HG03432 (cell line): ENCODE results near the gene UBQLN1.
A peak's percentile ranks its signal among the peaks of the same experiment; 100 is the strongest.
"Not testable (repeated sequence)": the region's sequence is repeated elsewhere in the genome, so short reads cannot be mapped to it uniquely, and the experiment has no call there.

ENCODE experiments used
- ATAC-seq: cut with Tn5 transposase; IDR thresholded peaks from one replicate; pipeline ENCODE4 v1.9.1; 2021; ENCODE audit warnings: mild to moderate bottlenecking, moderate library complexity; ENCODE audit not compliant: unreplicated experiment

UBQLN1 gene

DNA sequence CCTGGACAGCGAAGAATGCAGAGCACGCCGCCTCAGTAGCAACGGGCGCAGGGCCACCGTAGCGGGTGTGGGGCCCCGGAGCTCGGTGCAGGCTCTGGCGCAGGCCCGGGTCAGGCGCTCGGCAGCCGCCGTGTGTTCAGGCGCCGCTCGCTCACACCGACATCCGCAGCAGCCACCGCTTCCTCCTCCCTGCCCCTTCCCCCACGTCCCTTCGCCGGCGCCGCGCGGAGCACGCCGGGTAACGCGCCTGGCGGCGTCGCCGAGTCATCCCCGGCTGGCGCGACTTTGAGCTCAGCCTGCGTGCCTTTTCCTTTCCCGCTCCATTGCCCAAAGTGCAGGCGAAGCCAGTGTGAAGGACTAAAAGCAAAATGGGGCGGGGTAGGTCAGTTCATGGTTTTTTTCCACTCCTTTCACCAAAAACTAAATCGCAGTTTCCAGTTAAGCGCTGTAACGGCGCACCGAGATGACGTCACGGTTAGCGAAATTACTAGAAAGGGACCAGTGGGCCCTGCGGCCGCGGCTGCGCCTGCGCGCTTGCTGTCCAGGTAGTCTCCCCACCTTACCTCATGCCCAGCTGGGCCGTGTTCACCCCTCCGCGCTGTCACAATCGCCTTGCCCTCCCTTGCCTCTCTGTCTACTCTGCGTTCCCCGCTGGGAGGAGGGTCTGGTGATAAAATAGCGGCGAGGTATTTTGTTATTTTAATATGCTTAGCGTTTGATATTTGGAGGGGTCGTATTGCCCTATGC lies at the start of gene UBQLN1:
Gene UBQLN1 (minus strand): TSS at position 191 of the 747 bp plus-strand sequence. CDS start 279 bp downstream, outside the sequence.
- peak; percentile 84 for ATAC-seq

DNA sequence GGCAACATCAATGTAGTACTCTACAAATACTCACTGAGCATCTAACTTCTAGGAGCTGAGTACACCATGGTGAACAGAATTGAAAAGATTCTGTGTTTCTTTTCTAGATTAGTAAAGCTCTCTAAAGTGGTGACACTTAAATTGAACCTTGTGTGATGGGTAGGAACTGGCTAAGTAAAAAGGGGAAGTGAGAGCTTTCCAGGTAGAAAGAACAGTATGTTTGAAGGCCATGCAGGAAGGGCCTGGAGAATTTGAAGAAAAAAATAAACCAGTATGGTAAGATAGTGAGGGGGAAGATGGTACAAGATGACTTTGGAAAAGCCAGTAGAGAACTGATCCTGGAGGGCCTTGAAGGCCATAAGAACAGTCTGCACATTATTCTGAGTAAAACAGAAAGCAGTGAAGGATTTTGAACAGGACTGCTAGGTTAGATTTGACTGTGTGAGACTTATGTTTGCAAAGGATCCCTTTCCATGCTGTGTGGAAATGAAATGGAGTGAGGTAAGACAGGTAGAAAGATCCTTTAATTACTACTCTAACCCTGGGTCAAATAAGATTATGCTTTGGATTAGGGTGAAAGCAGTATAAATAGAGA lies 46.7 kb upstream of the UBQLN1 start:
- peak; percentile 92 for ATAC-seq

DNA sequence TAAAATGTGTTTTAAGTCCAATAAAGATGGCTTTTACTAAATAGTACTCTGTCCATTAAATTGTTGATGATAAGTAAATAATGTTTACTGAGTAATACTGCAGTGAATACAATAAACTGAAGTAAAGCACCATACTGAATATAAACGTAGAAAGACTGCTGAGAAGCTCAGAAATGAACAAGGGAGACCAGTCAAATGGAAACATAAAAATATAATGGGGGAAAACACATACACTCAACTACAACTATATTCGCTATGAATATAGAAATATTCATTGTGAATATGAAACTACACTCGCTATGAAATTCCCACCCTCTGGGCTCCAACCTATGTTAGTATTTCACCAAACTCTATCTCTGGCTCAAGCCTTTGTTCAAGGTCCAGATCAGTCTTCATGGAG lies 41.9 kb upstream of the UBQLN1 start:
- ATAC-seq = no peak

DNA sequence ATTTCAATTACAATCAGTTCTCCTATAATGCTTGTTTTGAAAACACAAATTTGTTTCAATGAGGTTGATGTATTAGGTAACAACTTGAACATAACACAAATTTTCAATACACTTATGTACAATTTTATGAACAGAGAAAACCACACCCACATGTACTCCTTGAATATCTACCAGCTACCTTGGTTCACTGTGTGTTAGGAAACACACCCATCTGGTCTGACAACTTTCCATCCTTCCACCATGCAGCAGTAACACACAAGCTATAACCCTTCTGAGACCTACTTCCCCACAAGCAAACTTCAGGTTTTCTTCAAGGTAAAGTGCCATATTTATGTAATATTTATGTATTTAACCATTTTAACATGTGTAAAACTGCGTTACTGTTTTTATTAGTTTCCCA lies 36.4 kb upstream of the UBQLN1 start:
- ATAC-seq = no peak

DNA sequence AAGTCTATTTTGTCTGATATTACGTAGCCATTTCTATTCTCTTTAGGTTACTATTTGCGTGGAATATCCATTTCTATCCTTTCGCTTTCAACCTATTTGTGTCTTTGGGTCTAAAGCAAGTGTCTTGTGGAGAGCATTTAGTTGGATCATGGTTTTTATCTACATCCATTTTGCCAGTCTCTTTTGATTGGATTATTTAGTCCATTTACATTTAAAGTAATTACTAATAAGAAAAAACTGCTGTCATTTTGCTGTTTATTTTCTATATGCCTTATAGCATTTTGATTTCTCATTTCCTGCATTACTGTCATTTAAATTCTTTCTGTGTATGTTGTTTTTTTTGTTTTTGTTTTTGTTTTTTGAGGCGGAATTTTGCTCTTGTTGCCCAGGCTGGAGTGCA lies 26.0 kb upstream of the UBQLN1 start:
- ATAC-seq = no peak

DNA sequence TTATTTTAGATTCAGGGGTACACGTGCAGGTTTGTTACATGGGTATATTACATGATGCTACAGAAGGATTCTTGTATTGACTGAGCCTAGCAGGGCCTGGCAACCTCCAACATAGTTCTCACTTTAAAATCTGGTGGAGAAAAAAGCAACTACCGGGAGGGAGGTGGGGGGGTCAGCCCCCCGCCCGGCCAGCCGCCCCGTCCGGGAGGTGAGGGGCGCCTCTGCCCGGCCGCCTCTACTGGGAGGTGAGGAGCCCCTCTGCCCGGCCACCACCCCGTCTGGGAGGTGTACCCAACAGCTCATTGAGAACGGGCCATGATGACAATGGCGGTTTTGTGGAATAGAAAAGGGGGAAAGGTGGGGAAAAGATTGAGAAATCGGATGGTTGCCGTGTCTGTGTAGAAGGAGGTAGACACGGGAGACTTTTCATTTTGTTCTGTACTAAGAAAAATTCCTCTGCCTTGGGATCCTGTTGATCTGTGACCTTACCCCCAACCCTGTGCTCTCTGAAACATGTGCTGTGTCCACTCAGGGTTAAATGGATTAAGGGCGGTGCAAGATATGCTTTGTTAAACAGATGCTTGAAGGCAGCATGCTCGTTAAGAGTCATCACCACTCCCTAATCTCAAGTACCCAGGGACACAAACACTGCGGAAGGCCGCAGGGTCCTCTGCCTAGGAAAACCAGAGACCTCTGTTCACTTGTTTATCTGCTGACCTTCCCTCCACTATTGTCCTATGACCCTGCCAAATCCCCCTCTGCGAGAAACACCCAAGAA lies 21.0 kb upstream of the UBQLN1 start:
- not testable (repeated sequence) for ATAC-seq

DNA sequence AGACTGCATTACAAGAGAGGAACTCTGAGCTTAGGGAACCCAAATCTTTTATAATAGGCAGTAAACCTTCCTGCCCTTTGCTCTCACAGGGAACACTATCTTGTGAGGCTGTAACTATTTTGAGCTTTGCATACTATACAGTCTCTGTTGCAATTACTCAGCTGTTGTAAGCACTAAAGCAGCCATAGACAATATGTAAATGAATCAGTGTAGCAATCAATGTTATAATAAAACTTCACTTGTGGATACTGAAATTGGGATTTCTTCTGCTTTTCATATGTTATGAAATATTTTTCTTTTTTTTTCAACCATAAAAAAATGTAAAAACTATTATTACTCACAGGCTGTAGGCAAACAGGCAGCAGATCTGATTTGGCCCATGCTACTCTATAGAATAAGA lies 16.7 kb upstream of the UBQLN1 start:
- no peak for ATAC-seq

DNA sequence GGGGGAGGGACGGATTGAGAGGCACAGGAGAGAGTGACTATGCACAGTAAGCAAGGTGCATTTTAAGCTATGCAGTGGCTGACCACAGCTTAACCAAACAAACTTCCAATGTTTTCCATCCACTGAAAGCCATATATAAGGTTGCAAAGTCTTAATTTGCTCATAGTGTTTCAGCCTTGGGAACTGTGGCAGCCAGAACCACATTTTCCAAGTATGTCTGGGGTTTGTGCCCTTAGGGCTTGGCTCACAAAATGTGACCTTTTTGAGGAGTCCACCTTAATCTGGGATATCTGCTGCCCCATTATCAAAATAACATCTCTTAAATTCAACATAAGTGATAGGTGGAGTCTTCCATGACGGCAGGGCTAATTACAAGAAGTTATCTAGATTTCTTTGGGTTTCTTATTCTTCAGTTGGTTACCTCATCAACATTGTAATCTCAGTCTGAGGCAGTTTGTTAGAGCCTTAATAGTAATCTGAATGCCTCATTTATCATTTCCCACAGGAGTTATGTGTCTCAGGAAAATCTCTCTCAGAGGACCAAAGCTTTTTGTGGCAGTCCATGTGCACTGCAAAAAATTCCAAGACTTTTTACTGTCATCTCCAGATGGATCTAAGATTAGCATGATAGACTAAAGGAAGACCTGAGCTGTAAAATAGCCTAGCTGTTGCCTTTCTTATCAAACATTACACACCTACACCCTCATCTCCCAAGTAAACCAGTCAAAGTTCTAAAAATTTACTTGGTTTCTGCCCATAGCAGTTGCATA lies 15.2 kb upstream of the UBQLN1 start:
- ATAC-seq = no peak

DNA sequence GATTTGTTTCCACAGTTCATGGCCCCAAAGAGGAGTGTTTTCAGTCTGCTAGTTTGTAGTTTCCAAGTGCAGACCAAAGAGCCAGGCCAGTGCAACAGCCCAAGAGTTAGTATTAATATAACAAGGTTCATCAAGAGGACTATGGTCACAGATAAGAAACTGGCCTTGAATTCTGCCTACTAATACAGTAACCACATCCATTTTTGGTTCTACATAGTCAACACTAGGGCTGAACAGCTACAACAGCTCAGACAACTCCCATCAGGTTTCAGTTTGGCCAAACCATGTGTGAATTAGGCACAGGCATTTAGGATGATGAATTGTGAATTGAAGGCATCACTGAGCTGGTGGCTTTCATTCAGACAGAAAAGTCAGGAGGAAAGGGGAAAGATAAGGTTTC lies 13.8 kb upstream of the UBQLN1 start:
- ATAC-seq = no peak

DNA sequence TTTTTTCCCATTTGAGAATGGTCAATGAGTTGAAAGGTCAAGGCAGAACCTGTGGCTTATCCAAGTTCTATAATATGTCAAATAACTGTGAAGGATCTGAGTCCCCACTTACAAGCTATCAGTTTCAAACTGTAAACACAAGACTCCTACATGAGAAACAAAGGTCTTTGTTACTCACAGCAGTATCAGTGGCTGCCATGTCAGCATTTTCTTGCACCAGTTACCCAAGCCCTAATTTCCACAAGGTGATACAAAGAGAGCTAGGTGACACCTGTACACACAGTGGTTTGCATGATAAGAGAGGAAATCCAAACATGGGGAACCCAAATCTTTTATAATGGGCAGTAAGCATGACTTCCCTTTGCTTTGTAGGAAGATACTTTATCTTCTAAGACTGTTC lies 8.0 kb upstream of the UBQLN1 start:
- no peak for ATAC-seq

DNA sequence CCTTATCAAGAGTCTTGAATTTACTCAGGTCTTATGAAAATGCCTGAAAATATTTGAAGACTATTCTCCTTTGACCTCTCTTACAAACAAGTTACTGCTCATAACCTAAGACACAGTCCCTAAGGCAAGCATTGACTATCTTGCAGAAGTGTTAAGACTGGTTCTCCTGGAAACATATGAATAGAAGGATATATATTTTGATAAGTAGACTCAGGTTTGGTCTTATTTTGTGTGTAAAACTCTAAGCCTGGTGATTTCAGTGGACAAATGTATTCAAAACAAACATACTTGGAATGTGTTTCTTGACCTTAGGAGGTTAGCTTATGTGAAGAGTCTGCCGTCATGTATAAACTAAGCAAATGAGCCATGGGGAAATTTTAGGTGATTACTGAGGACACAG lies 7.5 kb upstream of the UBQLN1 start:
- ATAC-seq = no peak

DNA sequence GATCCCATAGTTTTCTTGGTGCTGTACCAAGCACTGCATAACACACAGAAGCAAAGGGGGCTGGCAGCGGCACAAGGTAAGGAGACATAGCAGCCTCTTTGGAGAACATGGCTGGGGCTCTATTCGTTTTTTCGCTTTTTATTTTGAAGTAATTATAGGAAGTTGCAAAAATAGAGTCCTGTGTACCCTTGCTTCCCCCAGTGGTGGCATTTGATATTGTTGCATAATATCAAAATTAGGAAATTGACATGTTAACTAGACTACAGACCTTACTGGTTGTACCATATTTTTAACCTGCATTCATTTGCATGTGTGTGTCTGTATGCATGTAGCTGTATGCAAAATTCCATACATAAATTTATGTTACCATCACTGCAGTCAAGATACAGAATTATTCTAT lies 6.6 kb upstream of the UBQLN1 start:
- ATAC-seq = peak; percentile 44

DNA sequence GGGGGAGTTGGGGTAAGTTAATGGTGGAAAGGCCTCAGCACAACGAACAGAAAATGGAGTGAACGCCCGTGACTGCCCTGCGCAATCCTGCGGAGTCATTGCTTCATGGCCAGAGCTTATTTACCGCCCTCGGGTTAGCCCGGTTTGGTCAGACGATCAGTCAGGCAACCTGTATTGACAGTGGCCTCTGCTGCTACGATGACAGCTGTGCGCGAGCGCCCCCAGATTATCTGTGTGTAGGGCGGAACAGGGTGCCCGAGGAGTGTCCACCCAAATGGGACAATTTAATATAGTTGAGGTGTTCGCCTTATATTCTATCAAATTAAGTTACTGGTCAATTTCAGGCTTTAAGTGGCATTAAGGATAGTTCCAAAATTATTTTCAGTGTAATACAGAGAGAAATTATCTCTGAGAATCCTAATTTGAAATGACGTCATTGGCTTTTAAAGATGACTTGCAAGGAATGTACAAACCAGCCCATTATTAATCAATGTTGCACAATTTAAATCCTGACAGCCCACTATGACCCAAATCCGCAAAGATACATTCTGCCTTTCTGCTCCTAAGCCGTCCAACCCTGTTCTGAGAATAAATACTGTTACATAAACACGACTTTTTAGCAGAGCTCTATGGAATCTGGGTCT lies 879 bp upstream of the UBQLN1 start:
- ATAC-seq = peak; percentile 46

DNA sequence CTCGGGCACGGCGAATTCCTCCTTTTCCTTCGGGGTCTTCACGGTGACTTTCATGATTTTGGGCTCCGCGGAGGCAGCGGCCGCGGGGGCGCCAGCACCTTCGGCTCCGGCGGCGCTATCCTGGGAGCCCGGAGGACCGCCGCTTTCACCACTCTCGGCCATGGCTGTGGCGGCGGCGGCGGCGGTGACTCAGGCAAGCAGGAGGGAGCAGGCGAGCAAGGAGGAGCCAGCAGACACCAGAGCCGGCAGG lies 315 bp downstream of the UBQLN1 start:
- peak; percentile 63 for ATAC-seq

DNA sequence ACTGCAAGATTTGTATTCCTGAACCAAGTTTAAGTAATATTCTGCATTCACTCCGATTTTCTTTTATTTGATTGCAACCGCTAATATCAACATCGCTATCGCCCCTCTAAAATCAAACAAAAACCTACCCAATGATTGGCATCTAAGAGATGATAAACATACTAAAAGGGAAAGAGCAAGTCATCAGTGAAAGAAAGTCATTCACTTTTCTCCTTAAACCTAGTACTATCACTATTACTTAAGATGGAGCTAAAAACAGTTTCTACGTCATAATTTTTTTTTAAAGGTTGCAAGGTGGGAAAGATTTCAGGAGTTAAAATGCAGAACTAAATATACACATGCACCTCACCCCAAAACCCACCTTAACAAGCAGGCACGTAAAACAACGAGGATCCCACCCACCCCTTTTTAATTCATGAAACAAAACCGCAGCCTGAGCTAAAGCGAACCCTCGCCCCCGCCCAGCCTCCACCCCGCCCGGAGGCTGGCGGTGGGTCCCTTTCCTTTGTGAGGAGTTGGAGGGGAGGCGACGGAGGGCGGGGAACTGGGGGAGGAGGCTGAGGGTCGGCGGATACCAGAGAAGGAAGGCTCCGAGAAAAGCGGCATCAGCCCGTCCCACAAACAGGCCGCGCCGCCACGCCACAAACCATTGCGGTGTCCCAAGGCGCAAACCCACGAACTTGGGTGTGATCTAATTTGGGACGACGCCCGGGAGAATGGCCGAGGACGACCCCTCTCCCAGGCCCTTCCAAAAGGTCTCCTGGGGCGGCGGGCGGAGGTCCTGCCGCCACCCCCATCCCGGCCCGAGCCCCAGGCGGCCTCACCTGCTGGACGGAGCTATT lies 861 bp downstream of the UBQLN1 start:
- ATAC-seq = peak; percentile 26

DNA sequence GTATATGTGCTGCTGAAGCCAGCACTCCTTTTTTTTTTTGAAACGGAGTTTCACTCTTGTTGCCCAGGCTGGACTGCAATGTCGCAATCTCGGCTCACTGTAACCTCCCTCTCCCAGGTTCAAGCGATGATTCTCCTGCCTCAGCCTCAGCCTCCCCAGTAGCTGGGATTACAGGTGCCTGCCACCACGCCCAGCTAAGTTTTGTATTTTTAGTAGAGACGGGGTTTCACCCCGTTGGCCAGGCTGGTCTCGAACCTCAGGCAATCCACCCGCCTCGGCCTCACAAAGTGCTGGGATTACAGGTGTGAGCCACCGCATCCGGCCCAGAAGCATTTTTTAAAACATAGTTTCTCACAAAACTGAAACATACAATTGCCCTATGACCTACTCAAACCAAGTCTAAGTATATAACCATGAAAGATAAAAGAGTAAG lies 2.5 kb downstream of the UBQLN1 start:
- ATAC-seq = not testable (repeated sequence)

DNA sequence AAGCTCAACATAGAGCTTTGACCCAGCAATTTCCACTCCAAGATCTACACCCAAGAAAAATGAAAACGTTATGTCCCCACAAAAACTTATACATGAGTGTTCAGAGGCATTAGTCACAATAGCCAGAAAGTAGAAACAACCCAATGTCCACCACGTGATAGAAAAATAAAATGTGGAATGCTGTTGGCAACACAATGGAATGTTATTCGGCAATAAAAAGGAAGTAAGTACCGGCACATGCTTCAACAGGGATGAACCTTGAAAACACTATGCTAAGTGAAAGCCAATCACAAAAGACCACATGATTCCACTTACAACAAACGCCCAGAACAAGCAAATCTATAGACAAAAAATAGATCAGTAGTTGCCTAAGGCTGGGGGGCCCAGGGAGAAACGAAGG lies 6.0 kb downstream of the UBQLN1 start:
- ATAC-seq = no peak

DNA sequence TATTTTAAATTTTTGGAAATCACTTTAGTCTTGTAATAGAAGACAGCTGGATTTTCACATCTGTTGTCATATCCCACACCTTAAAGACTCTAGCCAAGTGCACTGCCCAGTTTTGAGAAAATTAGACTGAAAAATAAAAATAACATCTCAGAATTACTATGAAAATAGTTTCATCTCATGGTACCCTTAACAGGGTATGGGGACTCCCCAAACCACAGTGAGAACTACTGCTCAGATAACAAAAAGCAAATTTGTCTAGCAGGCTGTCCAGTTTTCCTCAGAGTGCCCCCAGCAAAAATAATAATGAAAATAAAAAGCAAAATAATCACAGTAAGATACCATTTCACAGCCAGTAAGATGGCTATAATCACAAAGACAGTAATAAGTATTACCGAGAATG lies 6.5 kb downstream of the UBQLN1 start:
- ATAC-seq = peak; percentile 24

DNA sequence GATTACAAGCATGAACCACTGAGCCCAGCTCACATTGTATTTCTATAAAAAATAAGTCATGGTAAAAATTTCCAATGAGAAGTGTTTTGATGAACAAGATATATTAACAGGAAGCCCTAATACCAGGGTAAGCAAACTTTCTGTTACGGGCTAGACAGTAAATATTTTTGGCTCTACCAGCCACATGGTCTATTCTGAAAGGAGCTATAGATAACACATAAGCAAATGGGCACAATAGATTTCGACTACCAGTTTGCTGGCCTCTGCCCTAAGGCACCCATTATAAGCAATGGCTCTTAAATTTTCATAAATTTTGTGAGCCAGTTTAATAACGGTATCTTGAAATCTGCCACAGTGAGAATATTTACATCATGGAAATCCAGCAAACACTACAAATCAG lies 8.1 kb downstream of the UBQLN1 start:
- ATAC-seq = peak; percentile 30

DNA sequence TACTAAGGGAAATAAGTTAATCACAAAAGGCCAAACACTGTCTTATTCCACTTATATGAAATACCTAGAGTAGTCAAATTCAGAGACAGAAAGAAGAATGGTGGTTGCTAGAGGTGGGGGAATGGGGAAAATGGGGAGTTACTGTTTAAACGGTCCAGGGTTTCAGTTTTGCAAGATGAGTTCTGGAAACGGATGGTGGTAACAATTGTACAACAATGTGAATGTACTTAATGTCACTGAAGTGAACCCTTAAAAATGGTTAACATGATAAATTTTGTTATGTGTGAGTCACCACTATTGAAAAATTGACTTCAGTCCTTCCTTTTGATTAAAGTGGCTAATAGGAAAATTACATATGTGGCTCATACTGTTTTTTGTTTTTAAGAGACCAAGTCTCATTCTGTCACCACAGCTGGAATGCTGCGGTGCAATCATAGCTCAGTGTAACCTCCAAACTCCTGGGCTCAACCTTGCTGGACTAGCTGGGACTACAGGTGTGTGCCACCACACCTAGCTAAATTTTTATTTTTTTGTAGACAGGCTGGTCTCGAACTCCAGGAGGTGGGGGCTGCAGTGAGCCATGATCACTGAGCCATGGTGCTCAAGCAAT lies 8.7 kb downstream of the UBQLN1 start:
- ATAC-seq = peak; percentile 50
